Measurements from ENCODE around the gene TSSK2.
"Not testable (repeated sequence)": the region's sequence is repeated elsewhere in the genome, so short reads cannot be mapped to it uniquely, and the experiment has no call there.

The TSSK2 gene

DNA sequence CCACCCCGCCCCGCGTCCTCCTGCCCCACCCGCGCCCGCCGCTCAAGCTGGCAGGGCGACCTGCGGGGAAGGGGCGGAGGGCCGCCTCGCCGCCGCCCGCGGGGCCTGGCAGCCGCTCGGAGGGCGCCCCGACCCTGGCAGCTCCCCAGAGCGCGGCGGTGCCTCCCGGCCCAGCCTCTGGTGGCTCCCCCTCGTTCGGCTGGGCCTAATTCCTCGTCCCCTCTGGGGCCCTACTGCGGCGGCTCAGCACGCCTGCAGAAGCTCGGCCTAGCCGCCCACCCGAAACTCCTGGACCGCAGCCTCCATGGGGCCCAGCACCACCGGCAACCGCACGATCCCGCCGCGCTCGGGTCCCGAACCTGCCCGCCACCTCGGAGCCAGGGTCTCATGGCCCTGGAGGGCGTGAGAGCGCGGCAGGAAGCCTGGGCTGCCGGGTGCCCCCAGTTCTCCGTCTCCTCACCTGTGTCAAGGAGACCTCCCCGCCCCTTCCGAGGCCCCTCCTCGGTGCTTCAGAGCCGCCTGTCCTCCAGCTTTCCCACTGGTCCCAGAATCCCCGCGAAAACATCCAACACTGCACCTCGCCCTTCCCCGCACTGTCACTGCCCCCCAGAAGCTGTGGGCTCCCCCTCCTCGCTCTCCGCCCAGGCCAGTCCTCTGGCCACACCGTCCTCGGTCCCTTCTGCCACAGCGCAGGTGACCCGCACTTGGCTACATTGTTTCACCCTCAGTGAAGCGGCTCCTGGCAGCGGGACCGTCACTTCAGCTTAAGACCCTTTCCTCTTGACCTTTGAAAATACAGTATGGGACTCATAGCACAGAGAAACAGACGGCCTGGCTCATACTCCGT is 19.6 kb downstream of the TSSK2 start:
- ChIA-PET CTCF (no interaction called here), POLR2A (ENCODE audit: low non-redundant PET) (no interaction called here)
- no peak for DNase-seq (ENCODE audit: low spot score)
- TF ChIP-seq CTCF (conservative IDR thresholded peaks at IDR 0.05; ENCODE audit: low read depth): no peak
- no peak overlapping the region for H3K27ac ChIP-seq

DNA sequence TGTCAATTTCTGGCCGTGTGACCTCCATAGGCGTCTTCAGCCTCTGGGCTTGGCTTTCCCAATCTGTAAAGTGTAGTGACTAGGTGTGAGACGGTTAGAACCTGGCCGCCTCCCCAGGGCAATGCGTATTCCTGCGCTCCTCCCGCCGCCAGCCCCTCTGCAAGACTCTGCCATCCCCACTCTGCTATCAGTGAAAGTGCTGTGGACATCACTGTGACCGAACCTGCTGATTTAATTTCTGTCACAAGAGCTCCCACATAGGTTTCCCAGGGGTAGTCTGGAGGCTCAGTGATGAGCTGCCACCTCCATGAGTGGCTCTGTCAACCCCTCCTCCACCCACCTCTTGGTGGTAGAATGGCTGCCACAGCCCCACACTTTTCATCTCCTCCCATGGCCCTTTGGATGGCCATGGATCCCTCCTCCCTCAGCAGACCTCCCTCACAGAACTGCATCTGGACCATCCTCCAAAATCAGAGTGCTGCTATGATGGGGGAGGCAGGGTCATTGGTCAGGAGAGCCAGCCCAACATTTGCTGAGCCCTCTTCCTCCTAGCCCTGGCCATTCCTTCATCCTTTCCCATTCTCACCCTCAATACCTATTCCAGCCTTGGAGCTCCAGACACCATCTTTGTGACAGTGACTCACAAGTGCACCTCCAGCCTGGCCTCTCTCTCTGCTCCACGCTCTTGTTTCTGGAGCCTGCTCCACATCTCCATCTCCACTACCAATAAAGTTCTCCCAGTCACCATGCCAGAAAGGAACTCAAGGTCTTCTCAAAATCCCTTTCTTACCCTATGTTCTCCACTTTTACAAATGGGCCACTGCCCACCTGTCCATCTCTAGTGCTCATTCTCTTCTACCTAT is 20.5 kb downstream of the TSSK2 start:
- CTCF ChIA-PET: no interaction called here
- POLR2A ChIA-PET (ENCODE audit: low non-redundant PET): no interaction called here
- H3K27ac ChIP-seq: no peak overlapping the region

DNA sequence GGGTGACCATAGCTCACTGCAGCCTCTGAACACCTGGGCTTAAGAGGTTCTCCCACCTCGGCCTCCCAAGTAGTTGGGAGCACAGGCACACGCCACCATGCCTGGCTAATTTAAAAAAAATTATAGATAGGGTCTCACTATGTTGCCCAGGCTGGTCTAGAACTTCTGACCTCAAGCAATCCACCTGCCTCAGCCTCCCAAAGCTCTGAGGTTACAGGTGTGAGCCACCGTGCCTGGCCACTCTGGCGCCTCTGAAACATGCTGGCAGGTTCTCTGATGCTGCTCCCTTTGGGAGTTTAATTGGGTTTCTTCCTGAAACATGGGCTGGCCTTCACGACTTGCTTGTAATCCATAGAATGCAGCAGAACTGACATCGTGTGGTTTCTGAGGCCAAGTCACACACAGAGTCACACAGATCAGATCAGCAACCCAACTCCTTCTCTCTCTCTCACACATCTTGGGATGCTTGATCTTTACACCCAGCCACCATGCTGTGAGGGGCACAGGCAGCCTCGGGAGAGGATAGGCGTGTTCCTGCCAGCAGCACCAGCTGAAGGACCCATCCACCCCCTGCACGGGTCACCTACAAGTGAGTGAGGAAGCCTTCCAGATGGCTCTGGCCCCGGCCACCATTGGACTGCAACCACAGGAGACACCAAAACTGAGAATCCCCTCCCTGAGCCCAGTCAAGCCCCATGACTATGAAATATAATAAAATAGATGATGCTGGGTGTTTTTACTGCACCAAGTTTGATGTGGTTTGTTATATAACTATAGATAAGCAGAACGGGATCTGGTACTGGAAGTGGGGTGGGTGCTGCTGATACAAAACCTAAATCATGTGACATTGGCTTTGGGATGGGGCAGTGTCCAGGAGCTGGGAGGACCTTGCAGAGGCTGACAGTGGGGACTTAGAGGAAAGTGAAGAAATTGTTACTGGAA is 22.1 kb downstream of the TSSK2 start:
- CTCF ChIA-PET: interaction anchor here (0.7 kb wide), 1 partner anchor 21 kb away, joined by 3 read pairs; no protein-coding TSS in a partner anchor

More for the DNA sequence above, 20.5 kb downstream of the TSSK2 start:
- TF ChIP-seq CTCF (conservative IDR thresholded peaks at IDR 0.05; ENCODE audit: low read depth): no peak
- DNase-seq (ENCODE audit: low spot score): no peak

GRCh38 chr22:19156109-19156508 is 25.0 kb downstream of the TSSK2 start:
- H3K27ac ChIP-seq; DNase-seq (ENCODE audit: low spot score); POLR2A ChIA-PET (ENCODE audit: low non-redundant PET): not testable (repeated sequence)
- CTCF ChIA-PET: interaction anchor here (0.6 kb wide), 1 partner anchor 220 kb away, joined by 3 read pairs; no protein-coding TSS in a partner anchor

More for the DNA sequence above, 22.1 kb downstream of the TSSK2 start:
- no peak for TF ChIP-seq CTCF (conservative IDR thresholded peaks at IDR 0.05; ENCODE audit: low read depth)
- POLR2A ChIA-PET (ENCODE audit: low non-redundant PET): no interaction called here
- DNase-seq (ENCODE audit: low spot score): no peak
- no peak overlapping the region for H3K27ac ChIP-seq

DNA sequence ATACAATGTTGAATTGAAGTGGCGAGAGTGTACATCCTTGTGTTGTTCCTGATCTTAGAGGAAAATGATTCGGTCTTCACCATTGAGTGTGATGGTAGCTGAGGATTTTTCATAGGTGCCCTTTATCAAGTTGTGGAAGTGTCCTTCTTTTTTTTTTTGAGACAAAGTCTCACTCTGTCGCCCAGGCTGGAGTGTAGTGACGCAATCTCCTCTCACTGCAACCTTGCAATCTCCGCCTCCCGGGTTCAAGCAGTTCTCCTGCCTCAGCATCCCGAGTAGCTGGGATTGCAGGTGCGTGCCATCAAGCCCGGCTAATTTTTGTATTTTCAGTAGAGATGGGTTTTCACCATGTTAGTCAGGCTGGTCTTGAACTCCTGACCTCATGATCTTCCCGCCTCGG is 27.5 kb downstream of the TSSK2 start:
- DNase-seq (ENCODE audit: low spot score); CTCF ChIA-PET; POLR2A ChIA-PET (ENCODE audit: low non-redundant PET): not testable (repeated sequence)

GRCh38 chr22:19164425-19164824 is 33.3 kb downstream of the TSSK2 start:
- TF ChIP-seq CTCF (conservative IDR thresholded peaks at IDR 0.05; ENCODE audit: low read depth): no peak
- no peak overlapping the region for H3K27ac ChIP-seq
- POLR2A ChIA-PET (ENCODE audit: low non-redundant PET): no interaction called here
- CTCF ChIA-PET: no interaction called here
- no peak for DNase-seq (ENCODE audit: low spot score)

More for the DNA sequence above, 27.5 kb downstream of the TSSK2 start:
- not testable (repeated sequence) for H3K27ac ChIP-seq

DNA sequence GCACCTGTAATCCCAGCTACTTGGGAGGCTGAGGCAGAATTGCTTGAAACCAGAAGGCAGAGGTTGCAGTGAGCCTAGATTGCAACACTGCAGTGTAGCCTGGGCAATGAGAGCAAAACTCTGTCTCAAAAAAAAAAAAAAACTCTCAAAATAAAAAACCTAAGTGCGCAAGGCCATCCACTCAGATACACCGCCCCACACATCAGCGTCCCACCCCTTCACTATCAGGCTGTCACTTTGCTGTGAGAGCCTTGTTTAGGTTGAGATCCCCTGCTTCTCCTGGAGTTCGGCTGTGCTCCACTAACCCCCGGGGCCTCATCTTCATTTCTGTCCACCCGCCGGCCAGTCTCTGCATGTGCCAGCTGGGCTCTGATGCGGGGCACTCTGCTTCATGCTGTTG is 35.3 kb downstream of the TSSK2 start:
- CTCF ChIA-PET: no interaction called here
- POLR2A ChIA-PET (ENCODE audit: low non-redundant PET): no interaction called here
- TF ChIP-seq CTCF (conservative IDR thresholded peaks at IDR 0.05; ENCODE audit: low read depth): no peak
- DNase-seq (ENCODE audit: low spot score): no peak
- H3K27ac ChIP-seq: no peak overlapping the region

Data from RWPE1 (cell line).